ENCODE results near the gene RPL14. TPM values are rescaled to one million over a fixed set of nuclear protein-coding genes. Genes with fewer than 3 reads are reported as not detected.
"Not testable (repeated sequence)": the region's sequence is repeated elsewhere in the genome, so short reads cannot be mapped to it uniquely, and the experiment has no call there.

The RPL14 gene
- total RNA-seq, 1 experiment from 2014 or later = 348 TPM

DNA sequence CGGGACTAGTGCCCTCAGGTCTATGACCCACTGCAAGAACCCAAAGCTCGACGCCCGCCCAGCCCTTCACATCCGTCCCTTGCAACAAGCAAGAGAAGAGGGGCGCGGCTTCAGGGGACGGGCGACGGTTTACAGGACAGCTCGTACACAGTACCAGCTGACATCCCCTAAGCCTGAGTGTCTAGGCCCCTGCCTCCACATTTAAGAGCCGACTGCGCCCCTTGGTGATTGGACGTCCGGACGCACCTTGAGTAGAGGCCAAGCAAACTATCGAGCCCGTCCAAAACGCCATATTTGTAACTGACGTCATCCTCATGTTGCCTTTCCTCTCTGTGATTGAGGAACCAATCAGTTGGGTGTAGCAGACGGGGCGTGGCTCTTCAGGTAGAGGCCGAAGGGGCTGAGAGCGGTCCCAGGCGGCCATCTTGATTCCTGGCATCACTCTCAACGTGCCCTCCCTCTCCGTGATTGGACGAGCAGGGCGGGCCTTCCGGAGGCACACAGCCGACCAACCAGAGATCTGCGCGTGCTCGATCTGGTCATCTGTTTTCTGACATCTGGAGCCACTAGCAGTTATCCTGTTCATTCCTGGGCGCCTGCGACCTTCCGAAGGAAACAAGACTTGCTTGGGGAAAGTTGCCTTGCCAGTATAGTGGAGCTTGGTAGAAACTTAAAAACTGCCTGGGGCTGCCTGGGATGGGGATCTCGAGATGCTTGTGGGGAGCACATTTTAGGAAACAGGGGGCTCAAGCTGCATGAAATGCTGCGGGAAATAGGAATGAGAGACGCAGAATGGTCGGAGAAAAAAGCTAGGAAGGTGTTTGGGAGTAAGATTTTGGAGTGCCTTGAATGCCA lies 4.0 kb upstream of the RPL14 start:
- Histone ChIP-seq H3K27me3 (ENCODE audit: control insufficient read depth, insufficient read depth, low read length) (no peaks in the 10 kb centered on the region), H3K4me3 (ENCODE audit: insufficient read depth, low read depth, low read length) (peak overlapping the region; percentile 69), H3K36me3 (replicated peaks; ENCODE audit: control insufficient read depth, insufficient read depth, low read length) (peaks cover 2% of the 10 kb centered on the region)
- peak; percentile 94 for DNase-seq

DNA sequence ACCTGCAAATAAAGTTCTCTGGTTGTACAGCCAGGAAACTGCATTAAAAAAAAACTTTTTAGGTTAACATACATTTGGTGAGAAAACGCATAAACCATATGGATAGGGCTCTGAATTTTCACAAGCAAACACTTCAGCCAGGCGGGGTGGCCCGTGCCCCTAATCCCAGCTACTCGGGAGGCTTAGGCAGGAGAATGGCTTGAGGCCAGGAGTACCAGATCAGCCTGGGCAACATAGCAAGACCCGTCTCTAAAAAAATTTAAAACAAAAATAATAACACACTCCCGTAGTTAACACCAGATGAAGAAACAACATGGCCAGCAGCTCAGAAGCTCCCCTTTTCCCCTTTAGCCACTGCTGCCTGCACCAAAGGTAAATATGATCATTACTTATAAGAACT lies 3.2 kb upstream of the RPL14 start:
- no peaks in the 10 kb centered on the region for H3K27me3 ChIP-seq (ENCODE audit: control insufficient read depth, insufficient read depth, low read length)
- H3K36me3 ChIP-seq (replicated peaks; ENCODE audit: control insufficient read depth, insufficient read depth, low read length) = peaks cover 10% of the 10 kb centered on the region
- DNase-seq = no peak
- peak overlapping the region; percentile 38 for H3K4me3 ChIP-seq (ENCODE audit: insufficient read depth, low read depth, low read length)

DNA sequence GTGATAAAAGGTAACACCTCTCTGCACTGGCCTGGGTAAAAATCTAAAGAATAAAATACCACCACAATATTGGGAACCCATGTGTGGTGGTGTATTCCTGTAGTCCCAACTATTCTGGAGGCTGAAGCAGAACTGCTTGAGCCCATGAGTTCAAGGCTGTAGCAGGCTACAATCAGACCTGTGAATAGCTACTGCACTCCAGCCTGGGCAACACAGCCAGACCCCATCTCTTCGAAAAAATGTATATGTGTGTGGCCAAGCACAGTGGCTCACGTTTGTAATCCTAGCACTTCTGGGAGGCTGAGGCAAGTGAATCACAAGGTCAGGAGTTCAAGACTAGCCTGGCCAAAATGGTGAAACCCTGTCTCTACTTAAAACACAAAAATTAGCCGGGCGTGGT lies 1.8 kb upstream of the RPL14 start:
- Histone ChIP-seq H3K27me3 (ENCODE audit: control insufficient read depth, insufficient read depth, low read length) (no peaks in the 10 kb centered on the region), H3K4me3 (ENCODE audit: insufficient read depth, low read depth, low read length) (no peak overlapping the region), H3K36me3 (replicated peaks; ENCODE audit: control insufficient read depth, insufficient read depth, low read length) (peaks cover 15% of the 10 kb centered on the region)
- no peak for DNase-seq

DNA sequence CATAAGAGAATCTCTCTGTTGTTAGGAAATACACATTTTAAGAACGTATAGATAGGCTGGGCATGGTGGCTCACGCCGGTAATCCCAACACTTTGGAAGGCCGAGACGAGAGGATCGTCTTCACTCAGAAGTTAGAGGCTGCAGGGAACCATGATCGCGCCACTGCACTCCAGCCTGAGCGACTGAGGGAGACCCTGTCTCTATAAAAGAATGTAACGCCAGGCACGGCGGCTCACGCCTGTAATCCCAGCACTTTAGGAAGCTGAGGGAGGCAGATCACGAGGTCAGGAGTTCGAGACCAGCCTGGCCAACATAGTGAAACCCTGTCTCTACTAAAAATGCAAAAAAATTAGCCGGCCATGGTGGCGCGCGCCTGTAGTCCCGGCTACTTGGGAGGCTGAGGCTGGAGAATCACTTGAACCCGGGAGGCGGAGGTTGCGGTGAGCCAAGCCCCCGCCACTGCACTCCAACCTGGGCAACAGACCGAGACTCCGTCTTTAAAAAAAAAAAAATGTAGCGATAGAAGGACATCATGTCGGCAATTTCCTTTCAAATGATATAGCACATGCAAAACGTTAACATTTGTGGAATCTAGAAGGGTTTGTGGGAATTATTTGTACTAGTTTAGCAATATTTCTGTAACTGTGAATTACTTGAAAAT lies 730 bp upstream of the RPL14 start:
- Histone ChIP-seq H3K4me3 (ENCODE audit: insufficient read depth, low read depth, low read length) (peak overlapping the region; percentile 98), H3K36me3 (replicated peaks; ENCODE audit: control insufficient read depth, insufficient read depth, low read length) (peaks cover 25% of the 10 kb centered on the region), H3K27me3 (ENCODE audit: control insufficient read depth, insufficient read depth, low read length) (no peaks in the 10 kb centered on the region)
- no peak for DNase-seq

DNA sequence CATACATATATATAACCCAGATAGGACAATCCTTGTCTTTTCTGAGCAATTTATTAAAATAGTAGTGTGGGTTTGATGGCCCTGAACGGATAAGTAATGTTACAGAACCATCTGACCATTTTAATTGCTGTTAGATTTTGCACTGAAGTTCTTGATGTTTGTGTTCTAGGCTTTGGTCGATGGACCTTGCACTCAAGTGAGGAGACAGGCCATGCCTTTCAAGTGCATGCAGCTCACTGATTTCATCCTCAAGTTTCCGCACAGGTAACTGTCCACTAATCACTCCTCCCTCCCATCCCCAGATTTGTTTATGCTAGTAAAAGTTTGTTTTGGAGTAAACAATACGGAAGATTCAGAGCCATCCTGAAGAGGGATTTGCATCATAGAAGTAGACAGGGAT lies 1.3 kb downstream of the RPL14 start:
- Histone ChIP-seq H3K4me3 (ENCODE audit: insufficient read depth, low read depth, low read length) (peak overlapping the region; percentile 98; the same call in 1 of the 2 replicates), H3K36me3 (replicated peaks; ENCODE audit: control insufficient read depth, insufficient read depth, low read length) (peaks cover 33% of the 10 kb centered on the region), H3K27me3 (ENCODE audit: control insufficient read depth, insufficient read depth, low read length) (no peaks in the 10 kb centered on the region)
- no peak for DNase-seq

DNA sequence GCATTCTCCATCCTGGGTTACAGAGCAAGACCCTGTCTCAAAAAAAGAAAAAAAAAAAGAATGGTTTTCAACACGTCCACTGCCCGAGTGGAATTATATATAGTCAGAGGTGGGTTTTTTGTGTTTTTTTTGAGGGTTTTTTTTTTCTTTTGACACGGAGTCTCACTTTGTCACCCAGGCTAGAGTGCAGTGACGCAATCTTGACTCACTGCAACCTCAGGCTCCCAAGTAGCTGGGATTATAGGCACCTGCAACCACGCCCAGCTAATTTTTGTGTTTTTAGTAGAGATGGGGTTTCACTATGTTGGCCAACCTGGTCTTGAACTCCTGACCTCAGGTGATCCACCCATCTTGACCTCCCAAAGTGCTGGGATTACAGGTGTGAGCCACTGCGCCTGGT lies 3.3 kb downstream of the RPL14 start:
- H3K36me3 ChIP-seq (replicated peaks; ENCODE audit: control insufficient read depth, insufficient read depth, low read length) = peaks cover 37% of the 10 kb centered on the region

DNA sequence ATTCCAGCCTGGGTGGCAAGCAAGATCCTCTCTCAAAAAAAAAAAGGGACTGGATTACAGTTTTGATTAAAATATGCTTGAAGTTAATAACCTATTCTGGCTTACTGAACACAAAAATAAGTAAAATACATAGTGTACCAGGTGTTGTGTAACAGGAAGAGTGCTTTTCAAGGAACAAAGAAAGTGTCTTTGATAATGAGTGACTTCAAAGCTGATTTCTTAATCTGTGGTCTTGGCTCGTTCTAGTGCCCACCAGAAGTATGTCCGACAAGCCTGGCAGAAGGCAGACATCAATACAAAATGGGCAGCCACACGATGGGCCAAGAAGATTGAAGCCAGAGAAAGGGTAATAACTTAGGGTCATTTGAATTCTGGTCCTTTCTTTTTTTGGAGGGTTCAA lies 4.0 kb downstream of the RPL14 start:
- no peaks in the 10 kb centered on the region for H3K27me3 ChIP-seq (ENCODE audit: control insufficient read depth, insufficient read depth, low read length)
- DNase-seq = no peak
- peaks cover 37% of the 10 kb centered on the region for H3K36me3 ChIP-seq (replicated peaks; ENCODE audit: control insufficient read depth, insufficient read depth, low read length)
- no peak overlapping the region for H3K4me3 ChIP-seq (ENCODE audit: insufficient read depth, low read depth, low read length)

More for the DNA sequence above, 3.3 kb downstream of the RPL14 start:
- H3K27me3 ChIP-seq (ENCODE audit: control insufficient read depth, insufficient read depth, low read length); DNase-seq; H3K4me3 ChIP-seq (ENCODE audit: insufficient read depth, low read depth, low read length): not testable (repeated sequence)

DNA sequence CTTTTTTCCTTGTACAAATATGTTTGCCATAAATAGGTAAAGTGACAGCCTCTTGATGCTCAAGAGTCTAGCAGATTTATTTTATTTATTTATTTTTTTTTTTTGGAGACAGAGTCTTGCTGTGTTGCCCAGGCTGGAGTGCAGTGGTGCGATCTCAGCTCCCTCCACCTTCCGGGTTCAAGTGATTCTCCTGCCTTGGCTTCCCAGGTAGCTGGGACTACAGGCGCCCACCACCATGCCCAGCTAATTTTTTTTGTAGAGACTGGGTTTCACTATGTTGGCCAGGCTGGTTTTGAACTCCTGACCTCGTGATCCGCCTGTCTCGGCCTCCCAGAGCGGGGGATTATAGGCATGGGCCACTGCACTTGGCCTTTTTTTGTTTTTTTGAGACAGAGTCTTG lies 5.7 kb downstream of the RPL14 start:
- peaks cover 37% of the 10 kb centered on the region for H3K36me3 ChIP-seq (replicated peaks; ENCODE audit: control insufficient read depth, insufficient read depth, low read length)
- not testable (repeated sequence) for H3K4me3 ChIP-seq (ENCODE audit: insufficient read depth, low read depth, low read length); DNase-seq; H3K27me3 ChIP-seq (ENCODE audit: control insufficient read depth, insufficient read depth, low read length)

DNA sequence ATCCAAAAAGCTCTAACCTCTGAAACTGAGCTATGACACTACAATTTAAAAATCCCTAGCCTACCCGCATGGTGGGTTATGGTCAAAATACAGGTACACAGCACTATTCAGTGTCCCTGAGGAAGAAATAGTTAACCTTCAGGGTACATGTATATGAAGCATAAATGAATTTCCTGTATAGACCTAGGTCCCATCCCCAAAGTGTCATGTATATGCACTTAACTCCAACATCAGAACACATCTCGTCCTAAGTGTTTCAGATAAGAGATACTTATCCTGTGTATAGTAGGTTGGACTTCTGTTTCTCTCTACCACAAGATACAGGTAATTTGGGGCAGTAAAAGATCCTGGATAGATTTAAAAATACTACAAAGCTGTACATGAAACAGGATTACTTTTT lies 6.4 kb downstream of the RPL14 start:
- Histone ChIP-seq H3K36me3 (replicated peaks; ENCODE audit: control insufficient read depth, insufficient read depth, low read length) (peaks cover 31% of the 10 kb centered on the region), H3K4me3 (ENCODE audit: insufficient read depth, low read depth, low read length) (no peak overlapping the region), H3K27me3 (ENCODE audit: control insufficient read depth, insufficient read depth, low read length) (no peaks in the 10 kb centered on the region)
- DNase-seq = no peak

DNA sequence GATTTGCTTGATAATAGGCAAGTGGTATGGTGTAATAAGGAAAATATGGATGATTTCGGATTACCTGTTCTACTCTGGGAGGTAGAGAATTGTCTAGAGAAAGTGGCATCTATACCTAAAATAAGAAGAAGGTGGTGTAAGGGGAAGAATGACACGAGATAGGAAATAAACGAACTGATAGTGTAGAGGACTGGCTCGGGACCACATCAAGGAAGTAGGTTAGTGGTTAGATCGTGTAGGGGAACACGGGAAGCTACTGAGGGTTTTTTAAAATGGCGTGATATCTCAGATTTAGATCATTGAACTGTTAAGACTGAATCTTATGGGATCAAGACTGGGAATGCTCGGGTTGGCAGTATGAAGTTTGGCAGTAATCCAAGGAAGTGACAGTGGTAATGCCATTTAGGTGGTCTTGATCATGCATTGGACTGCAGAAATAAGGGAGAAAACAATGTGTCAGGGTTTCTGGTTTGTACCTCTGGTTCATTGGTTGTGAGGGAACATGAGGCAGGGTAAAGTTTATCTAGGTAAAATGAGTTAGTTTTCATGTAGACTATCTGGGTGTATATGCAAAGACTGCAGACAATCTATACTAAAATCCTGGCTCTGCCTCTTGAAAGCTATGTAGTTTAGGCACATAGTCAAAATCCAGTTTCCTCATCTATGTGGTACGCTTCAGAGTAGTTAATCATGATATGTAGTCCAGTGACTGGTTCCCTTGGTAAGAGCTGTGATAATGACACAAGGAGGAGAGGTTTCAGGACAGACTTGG lies 7.4 kb downstream of the RPL14 start:
- peaks cover 24% of the 10 kb centered on the region for H3K36me3 ChIP-seq (replicated peaks; ENCODE audit: control insufficient read depth, insufficient read depth, low read length)
- no peaks in the 10 kb centered on the region for H3K27me3 ChIP-seq (ENCODE audit: control insufficient read depth, insufficient read depth, low read length)
- no peak overlapping the region for H3K4me3 ChIP-seq (ENCODE audit: insufficient read depth, low read depth, low read length)
- no peak for DNase-seq

DNA sequence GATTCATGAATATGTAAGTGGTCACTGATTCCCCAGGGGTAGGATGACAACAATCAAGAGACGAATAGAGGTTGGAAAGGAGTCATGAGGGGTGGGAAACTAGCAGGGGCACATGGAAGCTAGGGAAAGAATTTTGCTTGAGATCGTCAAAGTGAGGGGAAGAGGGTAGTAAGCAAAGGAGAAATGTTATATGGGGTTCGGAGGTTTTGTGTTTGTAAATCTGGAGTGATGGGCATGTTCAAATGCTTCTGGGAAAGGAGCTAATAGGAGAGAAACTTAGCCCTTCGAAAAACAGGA lies 7.9 kb downstream of the RPL14 start:
- H3K4me3 ChIP-seq (ENCODE audit: insufficient read depth, low read depth, low read length) = no peak overlapping the region
- no peaks in the 10 kb centered on the region for H3K27me3 ChIP-seq (ENCODE audit: control insufficient read depth, insufficient read depth, low read length)
- peak; percentile 52 for DNase-seq
- H3K36me3 ChIP-seq (replicated peaks; ENCODE audit: control insufficient read depth, insufficient read depth, low read length) = peaks cover 24% of the 10 kb centered on the region

DNA sequence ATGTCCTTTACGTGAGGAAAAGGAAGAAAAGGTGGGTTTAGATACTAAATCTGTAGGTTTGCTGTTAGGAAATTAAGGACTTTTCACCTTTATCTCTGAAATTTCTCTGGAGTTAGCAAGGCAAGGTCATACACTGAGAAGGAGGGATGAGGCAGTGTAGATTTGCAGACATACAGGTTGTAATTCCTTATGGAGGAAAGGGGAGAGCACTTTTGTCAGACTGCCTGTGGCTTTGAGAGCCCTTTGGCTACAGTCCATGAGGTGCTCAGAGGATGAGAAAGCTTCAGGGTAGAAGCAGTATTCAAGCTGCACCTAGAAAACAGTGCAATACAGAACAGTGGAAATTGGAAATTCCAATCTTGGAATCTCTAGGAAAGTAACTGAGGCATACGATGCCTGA lies 8.3 kb downstream of the RPL14 start:
- no peak for DNase-seq
- Histone ChIP-seq H3K4me3 (ENCODE audit: insufficient read depth, low read depth, low read length) (no peak overlapping the region), H3K27me3 (ENCODE audit: control insufficient read depth, insufficient read depth, low read length) (no peaks in the 10 kb centered on the region), H3K36me3 (replicated peaks; ENCODE audit: control insufficient read depth, insufficient read depth, low read length) (peaks cover 21% of the 10 kb centered on the region)

DNA sequence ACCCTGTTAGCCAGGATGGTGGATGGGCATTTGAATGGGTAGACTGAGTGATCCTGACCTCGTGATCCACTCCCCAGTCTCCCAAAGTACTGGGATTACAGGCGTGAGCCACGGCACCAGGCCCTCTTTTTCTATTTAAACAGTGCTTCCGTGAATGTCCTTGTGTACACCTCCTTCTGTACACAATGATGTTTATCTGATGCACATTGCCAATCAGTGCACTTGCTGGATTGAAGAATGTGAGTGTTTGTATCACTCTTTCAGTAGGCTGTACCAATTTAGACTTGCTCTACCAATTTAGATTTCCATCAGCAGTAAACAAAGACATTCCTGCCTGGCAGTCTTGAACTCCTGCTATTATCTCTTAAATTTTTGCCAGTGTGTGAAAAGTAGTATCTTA lies 10.9 kb downstream of the RPL14 start:
- no peak overlapping the region for H3K4me3 ChIP-seq (ENCODE audit: insufficient read depth, low read depth, low read length)
- no peak for DNase-seq
- peaks cover 7% of the 10 kb centered on the region for H3K36me3 ChIP-seq (replicated peaks; ENCODE audit: control insufficient read depth, insufficient read depth, low read length)
- no peaks in the 10 kb centered on the region for H3K27me3 ChIP-seq (ENCODE audit: control insufficient read depth, insufficient read depth, low read length)

DNA sequence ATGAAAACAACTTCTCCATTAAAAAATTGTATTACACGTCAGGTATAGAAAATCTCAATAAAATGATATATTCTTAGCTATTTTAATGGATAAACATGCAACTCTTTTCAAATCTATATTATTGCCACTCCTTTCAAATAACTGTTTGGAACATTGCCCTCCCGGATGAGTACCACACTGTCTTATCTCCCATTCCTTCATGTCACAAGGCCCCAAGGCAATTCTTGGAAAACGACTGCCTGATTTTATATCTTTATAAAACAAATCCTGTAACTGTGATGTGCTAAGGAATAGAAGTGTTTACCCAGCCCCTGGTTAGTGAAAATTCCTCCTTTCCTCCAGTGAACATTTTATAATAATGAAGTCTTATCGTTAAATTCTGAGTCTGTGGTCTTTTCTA lies 13.6 kb downstream of the RPL14 start:
- Histone ChIP-seq H3K4me3 (ENCODE audit: insufficient read depth, low read depth, low read length) (no peak overlapping the region), H3K27me3 (ENCODE audit: control insufficient read depth, insufficient read depth, low read length) (no peaks in the 10 kb centered on the region), H3K36me3 (replicated peaks; ENCODE audit: control insufficient read depth, insufficient read depth, low read length) (no peaks in the 10 kb centered on the region)
- no peak for DNase-seq
